BLaER1 (cell line): Measurements from ENCODE around the gene TXNIP.
A peak's percentile ranks its signal among the peaks of the same experiment; 100 is the strongest.

ENCODE experiments used
- H3K27ac ChIP-seq: shearing (Covaris generic); formaldehyde crosslinking; 2 replicates; pipeline ENCODE4 v1.8.1; 2022
- H3K27me3 ChIP-seq: shearing (Covaris generic); formaldehyde crosslinking; 2 replicates; pipeline ENCODE4 v1.8.1; 2022
- H3K36me3 ChIP-seq: shearing (Covaris generic); formaldehyde crosslinking; 2 replicates; pipeline ENCODE4 v1.8.1; 2022
- H3K4me1 ChIP-seq: shearing (Covaris generic); formaldehyde crosslinking; 2 replicates; pipeline ENCODE4 v1.8.1; 2022
- H3K4me2 ChIP-seq: shearing (Covaris generic); formaldehyde crosslinking; 2 replicates; pipeline ENCODE4 v1.8.1; 2022
- H3K4me3 ChIP-seq: shearing (Covaris generic); formaldehyde crosslinking; 2 replicates; pipeline ENCODE4 v1.8.1; 2022
- H3K9ac ChIP-seq: shearing (Covaris generic); formaldehyde crosslinking; 2 replicates; pipeline ENCODE4 v1.8.1; 2022
- H3K9me3 ChIP-seq: shearing (Covaris generic); formaldehyde crosslinking; 2 replicates; pipeline ENCODE4 v1.8.1; 2022
- H4K20me1 ChIP-seq: shearing (Covaris generic); formaldehyde crosslinking; 2 replicates; pipeline ENCODE4 v1.8.1; 2022
- Cebpa-rat ChIP-seq: shearing (Covaris generic); IDR thresholded peaks from 2 replicates; pipeline ENCODE4 v1.8.1; 2022

The TXNIP gene

DNA sequence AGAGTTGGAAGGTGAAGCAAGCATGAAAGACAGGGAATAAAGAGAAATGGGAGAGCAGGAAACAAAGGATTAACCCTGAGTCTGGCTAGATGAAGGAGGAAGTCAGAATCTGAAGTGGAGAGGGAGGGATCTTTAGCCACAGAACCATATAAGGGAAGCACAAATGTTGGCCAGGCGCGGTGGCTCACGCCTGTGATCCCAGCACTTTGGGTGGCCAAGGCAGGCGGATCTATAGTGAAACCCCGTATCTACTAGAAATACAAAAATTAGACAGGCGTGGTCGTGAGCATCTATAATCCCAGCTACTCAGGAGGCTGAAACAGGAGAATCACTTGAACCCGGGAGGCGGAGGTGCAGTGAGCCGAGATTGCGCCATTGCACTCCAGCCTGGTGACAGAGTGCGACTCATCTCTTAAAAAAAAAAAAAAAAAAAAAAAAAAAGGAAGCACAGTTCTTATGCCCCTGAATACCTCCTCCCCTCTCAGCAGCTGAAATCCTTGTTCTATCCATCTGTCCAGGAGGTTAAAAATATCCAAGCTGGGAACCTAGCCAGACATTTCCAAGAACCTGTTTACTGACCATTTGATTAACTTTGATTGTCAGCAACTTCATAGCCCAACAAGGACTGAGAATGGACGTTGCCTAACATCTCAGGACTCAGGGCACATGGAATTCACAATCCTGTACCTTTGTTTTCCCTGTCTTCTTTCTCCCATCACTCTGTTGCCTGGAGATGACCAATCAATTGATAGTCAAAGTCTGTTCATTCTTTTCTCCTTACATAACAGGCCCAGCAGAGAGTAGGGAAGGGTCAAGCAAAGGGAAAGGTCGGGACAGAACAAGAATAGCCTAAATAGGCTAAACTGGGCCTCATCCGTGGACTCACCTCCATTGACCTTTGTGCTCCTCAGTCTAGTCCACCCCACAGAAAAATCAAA lies 10.6 kb downstream of the TXNIP start:
- Histone ChIP-seq H3K27me3 (no peaks in the 10 kb centered on the region), H3K36me3 (no peaks in the 10 kb centered on the region), H3K4me2 (no peak overlapping the region), H3K4me1 (peaks cover 21% of the 10 kb centered on the region), H4K20me1 (peaks cover 7% of the 10 kb centered on the region; the same call in 1 of the 2 replicates), H3K9ac (no peak overlapping the region), H3K27ac (no peak overlapping the region), H3K9me3 (no peaks in the 10 kb centered on the region), H3K4me3 (no peak overlapping the region)
- TF ChIP-seq Cebpa-rat, result no peak

DNA sequence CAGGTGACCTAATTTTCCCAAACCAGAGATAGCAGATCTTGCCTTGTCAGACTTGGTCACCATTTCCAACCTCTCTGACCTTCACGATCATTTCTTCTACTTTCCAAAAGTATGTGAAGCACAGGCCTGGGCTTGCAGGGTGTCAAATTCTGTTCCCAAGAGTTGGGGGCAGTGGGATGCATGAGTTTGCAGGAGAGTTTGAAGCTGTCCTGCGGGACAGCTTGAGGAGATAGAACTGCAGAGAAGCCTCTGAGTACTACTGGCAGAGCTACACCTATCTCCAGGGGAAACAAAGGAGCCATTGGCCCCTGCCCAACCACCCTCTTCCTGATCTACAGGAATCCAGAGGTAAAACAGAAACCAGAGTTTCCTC lies 11.3 kb downstream of the TXNIP start:
- Histone ChIP-seq H3K27me3 (no peaks in the 10 kb centered on the region), H3K4me3 (no peak overlapping the region), H3K4me2 (no peak overlapping the region), H3K9me3 (no peaks in the 10 kb centered on the region), H4K20me1 (0 out of 2 replicates have a peak, but pooled peaks cover under 1% of the 10 kb centered on the region), H3K36me3 (no peaks in the 10 kb centered on the region), H3K9ac (no peak overlapping the region), H3K27ac (no peak overlapping the region), H3K4me1 (peaks cover 28% of the 10 kb centered on the region)
- TF ChIP-seq Cebpa-rat, result no peak

DNA sequence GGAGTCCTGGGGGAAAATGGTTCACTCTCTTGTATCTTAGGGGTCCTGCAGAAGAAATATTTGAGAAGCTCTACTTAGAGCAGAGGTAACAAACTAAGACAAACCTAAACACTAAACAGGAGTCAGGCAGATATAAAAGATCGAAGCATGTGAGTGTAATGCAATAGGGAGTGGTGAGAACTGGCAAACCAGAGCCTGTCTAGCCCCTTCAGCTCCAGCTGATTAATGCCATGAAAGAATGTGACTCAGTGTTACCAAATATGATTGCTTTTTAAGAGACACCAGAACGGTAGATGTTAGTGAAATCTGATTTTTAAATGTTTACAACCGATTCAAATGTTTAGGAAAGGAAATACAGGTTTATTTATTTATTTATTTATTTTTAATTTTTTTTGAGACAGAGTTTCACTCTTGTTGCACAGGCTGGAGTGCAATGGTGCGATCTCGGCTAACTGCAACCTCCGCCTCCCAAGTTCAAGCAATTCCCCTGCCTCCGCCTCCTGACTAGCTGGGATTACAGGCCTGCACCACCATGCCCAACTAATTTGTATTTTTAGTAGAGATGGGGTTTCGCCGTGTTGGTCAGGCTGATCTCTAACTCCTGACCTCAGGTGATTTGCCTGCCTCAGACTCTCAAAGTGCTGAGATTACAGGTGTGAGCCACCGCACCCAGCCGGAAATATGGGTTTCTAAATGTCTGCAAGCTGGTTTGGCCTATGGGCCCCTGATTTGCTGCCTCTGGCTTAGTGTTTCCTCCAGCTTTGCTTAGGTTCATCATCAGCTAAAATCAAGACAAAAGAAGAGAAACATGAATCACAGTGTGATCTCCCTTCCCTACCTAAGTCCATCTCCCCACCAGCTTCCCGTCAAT lies 12.2 kb downstream of the TXNIP start:
- no peak for TF ChIP-seq Cebpa-rat
- Histone ChIP-seq H3K27ac (no peak overlapping the region), H3K9ac (no peak overlapping the region), H3K36me3 (no peaks in the 10 kb centered on the region), H3K9me3 (no peaks in the 10 kb centered on the region), H3K4me2 (no peak overlapping the region), H3K4me3 (no peak overlapping the region), H3K27me3 (no peaks in the 10 kb centered on the region), H4K20me1 (no peaks in the 10 kb centered on the region), H3K4me1 (peaks cover 35% of the 10 kb centered on the region)

DNA sequence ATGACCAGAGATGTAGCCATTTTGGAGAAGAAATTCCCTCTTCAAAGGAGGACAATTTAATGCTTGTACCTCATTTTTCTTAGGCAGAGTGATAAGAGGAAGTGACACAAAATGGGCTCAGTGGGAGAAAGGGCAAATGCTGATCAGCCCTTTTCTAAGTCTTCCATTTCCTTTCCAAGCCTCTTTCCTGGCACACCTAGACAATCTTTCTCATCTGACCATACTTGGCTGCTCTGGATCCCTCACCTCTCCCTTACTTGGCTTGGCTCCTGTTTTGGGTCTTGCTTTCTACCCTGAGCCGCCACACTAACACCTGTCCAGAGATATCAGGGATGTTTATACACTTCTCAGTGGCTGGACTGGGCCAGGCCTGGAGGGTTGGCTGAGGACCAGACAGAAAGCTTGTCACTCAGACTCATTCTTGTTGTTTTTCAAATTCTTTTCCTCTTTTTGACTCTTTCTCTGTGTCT lies 13.1 kb downstream of the TXNIP start:
- Histone ChIP-seq H3K9me3 (no peaks in the 10 kb centered on the region), H4K20me1 (no peaks in the 10 kb centered on the region), H3K4me1 (peaks cover 38% of the 10 kb centered on the region), H3K27me3 (no peaks in the 10 kb centered on the region), H3K4me2 (no peak overlapping the region), H3K36me3 (no peaks in the 10 kb centered on the region), H3K4me3 (no peak overlapping the region), H3K27ac (no peak overlapping the region), H3K9ac (no peak overlapping the region)
- TF ChIP-seq Cebpa-rat, result no peak

DNA sequence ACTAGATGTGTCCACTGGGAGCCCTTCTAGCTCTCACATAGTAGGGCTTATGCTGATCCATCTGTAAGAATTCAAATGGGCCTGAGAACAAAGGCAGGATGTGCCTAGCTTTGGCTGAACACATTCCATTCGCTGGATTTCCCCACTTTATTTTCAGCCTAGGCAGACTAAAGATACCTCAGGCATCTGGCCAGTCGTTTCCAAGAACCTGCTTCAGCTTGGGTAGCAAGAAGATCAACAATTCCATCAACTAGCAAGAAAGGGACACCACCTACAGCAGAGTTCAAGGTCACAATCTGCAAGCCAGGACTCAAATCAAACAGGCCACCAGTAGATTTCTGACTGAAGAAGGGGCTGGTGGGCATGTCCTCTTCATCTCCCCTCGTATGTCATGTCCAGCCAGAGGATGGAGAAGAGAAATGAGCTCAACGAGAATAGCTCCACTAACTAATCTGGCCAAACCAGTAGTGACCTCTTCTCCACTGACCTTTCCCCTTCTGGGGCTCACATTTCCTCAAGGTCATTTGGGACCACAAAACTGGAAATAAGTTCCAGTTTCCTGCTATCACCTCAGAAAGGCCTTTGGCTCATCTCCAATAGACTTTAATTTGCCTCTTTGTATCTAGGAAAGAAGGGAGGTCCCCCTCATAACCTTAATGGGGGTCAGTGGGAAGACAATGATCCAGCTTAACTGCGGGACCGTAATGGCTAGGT lies 14.2 kb downstream of the TXNIP start:
- TF ChIP-seq Cebpa-rat, result no peak
- Histone ChIP-seq H3K4me2 (no peak overlapping the region), H3K4me3 (no peak overlapping the region), H3K9ac (no peak overlapping the region), H3K9me3 (no peaks in the 10 kb centered on the region), H3K27ac (no peak overlapping the region), H3K36me3 (no peaks in the 10 kb centered on the region), H4K20me1 (no peaks in the 10 kb centered on the region), H3K4me1 (peaks cover 48% of the 10 kb centered on the region), H3K27me3 (no peaks in the 10 kb centered on the region)

DNA sequence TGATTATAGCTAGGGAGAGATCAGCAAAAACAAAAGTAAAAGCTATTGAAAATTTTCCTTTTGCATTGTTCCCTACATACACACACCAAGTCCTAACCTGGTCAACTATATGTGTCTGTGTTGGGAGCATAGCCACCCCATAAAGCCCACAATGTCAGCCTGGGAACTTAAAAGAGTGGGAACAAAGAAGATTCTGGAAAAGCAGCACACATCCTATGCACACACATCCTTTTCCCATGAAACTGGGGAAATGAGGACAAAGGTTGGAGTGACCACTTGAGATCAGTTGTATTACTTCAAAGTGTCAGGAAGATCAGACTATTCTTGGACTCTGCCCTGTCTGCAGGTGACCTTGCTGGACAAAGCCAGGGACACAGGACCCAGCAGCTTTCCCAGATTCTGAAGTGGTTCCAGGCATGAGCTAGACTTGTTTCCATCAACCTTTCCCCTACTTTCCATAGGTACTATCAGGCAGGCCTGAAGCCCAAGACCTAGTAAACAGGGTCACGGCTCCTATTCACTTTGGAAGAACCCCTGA lies 15.9 kb downstream of the TXNIP start:
- peaks cover 50% of the 10 kb centered on the region for H3K4me1 ChIP-seq
- H4K20me1 ChIP-seq, result no peaks in the 10 kb centered on the region
- H3K27ac ChIP-seq, result peak overlapping the region; percentile 78
- H3K27me3 ChIP-seq, result no peaks in the 10 kb centered on the region
- no peak for TF ChIP-seq Cebpa-rat
- no peaks in the 10 kb centered on the region for H3K9me3 ChIP-seq
- H3K4me3 ChIP-seq, result 0 out of 2 replicates have a peak overlapping the region, but pooled peaks have one; percentile 46
- no peak overlapping the region; the same call in 1 of the 2 replicates for H3K9ac ChIP-seq
- H3K4me2 ChIP-seq, result peak overlapping the region; percentile 75
- no peaks in the 10 kb centered on the region for H3K36me3 ChIP-seq

DNA sequence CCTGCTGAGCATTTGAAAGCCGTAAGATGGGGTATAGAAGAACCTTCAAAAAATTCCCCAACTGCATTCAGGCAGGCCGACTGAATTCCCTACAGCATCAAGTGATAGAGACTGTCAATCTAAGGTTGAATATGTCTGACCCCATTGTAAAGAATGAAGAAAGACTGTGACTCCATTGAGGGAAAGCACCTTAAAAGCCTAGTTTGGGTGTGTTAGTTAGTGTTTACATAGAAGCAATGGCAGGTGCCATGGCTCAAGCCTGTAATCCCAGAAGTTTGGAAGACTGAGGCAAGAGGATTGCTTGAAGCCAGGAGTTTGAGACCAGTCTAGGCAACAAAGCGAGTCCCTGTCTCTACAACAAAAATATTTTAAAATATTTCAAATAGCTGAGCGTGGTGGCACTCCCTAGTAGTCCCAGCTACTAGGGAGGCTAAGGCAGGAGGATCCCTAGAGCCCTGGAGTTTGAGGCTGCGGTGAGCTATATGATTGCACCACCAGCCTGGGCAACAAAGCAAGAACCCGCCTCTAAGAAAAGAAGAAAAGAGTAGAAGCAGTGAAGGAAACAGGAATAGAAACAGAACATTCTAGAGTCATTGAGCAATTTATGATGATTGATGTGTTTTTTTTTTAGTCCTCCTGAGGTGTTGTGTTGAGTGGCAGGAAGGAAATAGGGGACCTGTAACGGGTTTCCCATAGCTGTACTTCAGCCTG lies 16.5 kb downstream of the TXNIP start:
- H3K4me1 ChIP-seq, result peaks cover 45% of the 10 kb centered on the region
- TF ChIP-seq Cebpa-rat, result peak; percentile 83

DNA sequence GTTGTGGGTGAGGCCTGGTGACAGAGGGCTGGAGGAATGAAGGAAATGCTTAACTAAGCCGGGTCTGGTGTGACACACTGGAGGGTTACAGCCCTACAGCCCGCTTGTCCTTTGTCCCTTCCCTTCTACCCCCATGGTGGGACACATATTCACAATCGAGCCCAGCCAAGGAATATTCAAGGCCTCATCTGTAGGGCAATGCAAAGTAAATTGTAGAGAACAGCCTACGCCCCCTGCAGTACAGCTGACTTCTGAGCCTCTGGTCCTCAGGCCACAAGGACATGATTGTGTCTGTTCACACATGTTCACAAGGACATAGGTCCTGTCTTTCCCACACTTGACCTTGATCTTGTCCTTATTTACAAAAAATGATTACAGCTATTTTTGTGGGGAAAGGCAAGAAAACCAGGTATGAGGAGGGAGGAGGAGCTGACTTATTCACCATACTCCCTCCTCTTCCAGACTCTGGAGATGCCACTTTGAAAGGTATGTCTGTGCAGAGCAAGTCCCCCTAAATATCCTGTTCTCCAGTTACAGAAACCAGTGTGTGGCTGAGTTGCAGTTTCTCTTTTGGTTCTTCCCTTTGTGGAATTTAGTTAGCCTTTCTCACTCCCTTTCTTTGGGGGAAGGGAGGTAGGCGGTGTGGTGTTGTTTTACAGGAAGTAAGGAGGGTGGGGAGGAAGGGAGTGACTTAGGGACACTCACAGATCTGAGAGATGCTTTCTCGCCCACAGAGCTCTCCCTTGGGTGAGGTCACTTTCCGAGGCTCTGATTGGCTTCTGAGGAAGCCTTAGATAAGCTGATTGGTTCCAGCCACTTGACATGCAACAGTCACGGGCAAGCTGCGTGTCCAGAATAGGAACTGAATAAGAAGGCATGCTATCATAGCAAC lies 17.3 kb downstream of the TXNIP start:
- Histone ChIP-seq H3K4me3 (peak overlapping the region; percentile 15; the same call in 1 of the 2 replicates), H4K20me1 (no peaks in the 10 kb centered on the region), H3K4me2 (peak overlapping the region; percentile 75), H3K27me3 (no peaks in the 10 kb centered on the region), H3K4me1 (peaks cover 45% of the 10 kb centered on the region), H3K9me3 (no peaks in the 10 kb centered on the region), H3K9ac (peak overlapping the region; percentile 28), H3K36me3 (no peaks in the 10 kb centered on the region), H3K27ac (peak overlapping the region; percentile 78)
- no peak for TF ChIP-seq Cebpa-rat

More for the DNA sequence above, 16.5 kb downstream of the TXNIP start:
- H3K27me3 ChIP-seq, result no peaks in the 10 kb centered on the region
- H4K20me1 ChIP-seq, result no peaks in the 10 kb centered on the region
- H3K4me2 ChIP-seq, result peak overlapping the region; percentile 75
- H3K4me3 ChIP-seq, result peak overlapping the region; percentile 46
- H3K36me3 ChIP-seq, result no peaks in the 10 kb centered on the region
- peak overlapping the region; percentile 28 for H3K9ac ChIP-seq
- no peaks in the 10 kb centered on the region for H3K9me3 ChIP-seq
- H3K27ac ChIP-seq, result peak overlapping the region; percentile 78
